Measurements from ENCODE around the gene SMARCA4.
A peak's percentile ranks its signal among the peaks of the same experiment; 100 is the strongest.

The SMARCA4 gene

GRCh38 chr19:10960314-10961072 lies at the start of gene SMARCA4:
TSS of gene SMARCA4 (plus strand) at chr19:10961030. CDS start at chr19:10984152, 23,122 bp downstream.
- Histone ChIP-seq H3K27ac (ENCODE audit: low read depth, low read length) (peak within 1 kb of the TSS; percentile 78), H3K9me3 (ENCODE audit: control insufficient read depth in 5 of 5, low read length in 5 of 5) (no peaks in the 10 kb centered on the region), H3K36me3 (ENCODE audit: control insufficient read depth in 5 of 5, insufficient read depth in 5 of 5, low read length in 5 of 5) (peaks cover 0 to 3% (median 0%) of the 10 kb centered on the region in 5 donors), H3K4me1 (ENCODE audit: control insufficient read depth in 5 of 5, insufficient read depth in 5 of 5, low read length in 5 of 5) (peaks cover 5 to 36% (median 25%) of the 10 kb centered on the region in 5 donors), H3K4me3 (ENCODE audit: low read depth in 1 of 5, low read length in 5 of 5) (peak within 1 kb of the TSS; percentile 89 to 92 (median 90)), H3K27me3 (ENCODE audit: control insufficient read depth in 5 of 5, insufficient read depth in 4 of 5, low read length in 5 of 5) (no peaks in the 10 kb centered on the region), H3K9ac (ENCODE audit: low read length in 5 of 5) (peak within 1 kb of the TSS; percentile 84 to 95 (median 90))

- H3K27ac ChIP-seq (ENCODE audit: low read depth, low read length), result no peak overlapping the region
- no peaks in the 10 kb centered on the region for H3K9me3 ChIP-seq (ENCODE audit: control insufficient read depth in 5 of 5, low read length in 5 of 5)
- no peak overlapping the region for H3K9ac ChIP-seq (ENCODE audit: low read length in 5 of 5)
- H3K4me1 ChIP-seq (ENCODE audit: control insufficient read depth in 5 of 5, insufficient read depth in 5 of 5, low read length in 5 of 5), result peaks cover 0 to 11% (median 9%) of the 10 kb centered on the region in 5 donors
- H3K4me3 ChIP-seq (ENCODE audit: low read depth in 1 of 5, low read length in 5 of 5), result no peak overlapping the region
- no peaks in the 10 kb centered on the region for H3K27me3 ChIP-seq (ENCODE audit: control insufficient read depth in 5 of 5, insufficient read depth in 4 of 5, low read length in 5 of 5)
- peaks cover 0 to 81% (median 63%) of the 10 kb centered on the region in 5 donors for H3K36me3 ChIP-seq (ENCODE audit: control insufficient read depth in 5 of 5, insufficient read depth in 5 of 5, low read length in 5 of 5)
Measured at GRCh38 chr19:10911579-10912363, 49.1 kb upstream of the SMARCA4 start.

GRCh38 chr19:10912619-10913018 lies 48.2 kb upstream of the SMARCA4 start:
- H3K36me3 ChIP-seq (ENCODE audit: control insufficient read depth in 5 of 5, insufficient read depth in 5 of 5, low read length in 5 of 5), result peaks cover 0 to 82% (median 61%) of the 10 kb centered on the region in 5 donors
- H3K9me3 ChIP-seq (ENCODE audit: control insufficient read depth in 5 of 5, low read length in 5 of 5), result no peaks in the 10 kb centered on the region
- H3K4me3 ChIP-seq (ENCODE audit: low read depth in 1 of 5, low read length in 5 of 5), result no peak overlapping the region
- no peak overlapping the region for H3K27ac ChIP-seq (ENCODE audit: low read depth, low read length)
- no peak overlapping the region for H3K9ac ChIP-seq (ENCODE audit: low read length in 5 of 5)
- H3K27me3 ChIP-seq (ENCODE audit: control insufficient read depth in 5 of 5, insufficient read depth in 4 of 5, low read length in 5 of 5), result no peaks in the 10 kb centered on the region
- peaks cover 0 to 11% (median 9%) of the 10 kb centered on the region in 5 donors for H3K4me1 ChIP-seq (ENCODE audit: control insufficient read depth in 5 of 5, insufficient read depth in 5 of 5, low read length in 5 of 5)

- Histone ChIP-seq H3K27me3 (ENCODE audit: control insufficient read depth in 5 of 5, insufficient read depth in 4 of 5, low read length in 5 of 5) (no peaks in the 10 kb centered on the region), H3K36me3 (ENCODE audit: control insufficient read depth in 5 of 5, insufficient read depth in 5 of 5, low read length in 5 of 5) (peaks cover 0 to 79% (median 59%) of the 10 kb centered on the region in 5 donors), H3K27ac (ENCODE audit: low read depth, low read length) (no peak overlapping the region), H3K4me1 (ENCODE audit: control insufficient read depth in 5 of 5, insufficient read depth in 5 of 5, low read length in 5 of 5) (peaks cover 0 to 11% (median 9%) of the 10 kb centered on the region in 5 donors), H3K9ac (ENCODE audit: low read length in 5 of 5) (no peak overlapping the region), H3K9me3 (ENCODE audit: control insufficient read depth in 5 of 5, low read length in 5 of 5) (no peaks in the 10 kb centered on the region), H3K4me3 (ENCODE audit: low read depth in 1 of 5, low read length in 5 of 5) (no peak overlapping the region)
Measured at GRCh38 chr19:10913716-10914340, 47.0 kb upstream of the SMARCA4 start.

- H3K36me3 ChIP-seq (ENCODE audit: control insufficient read depth in 5 of 5, insufficient read depth in 5 of 5, low read length in 5 of 5), result peaks cover 0 to 83% (median 65%) of the 10 kb centered on the region in 5 donors
Measured at GRCh38 chr19:10915130-10916091, 45.4 kb upstream of the SMARCA4 start.

GRCh38 chr19:10916602-10917001 lies 44.2 kb upstream of the SMARCA4 start:
- Histone ChIP-seq H3K36me3 (ENCODE audit: control insufficient read depth in 5 of 5, insufficient read depth in 5 of 5, low read length in 5 of 5) (peaks cover 0 to 85% (median 70%) of the 10 kb centered on the region in 5 donors), H3K9me3 (ENCODE audit: control insufficient read depth in 5 of 5, low read length in 5 of 5) (no peaks in the 10 kb centered on the region), H3K9ac (ENCODE audit: low read length in 5 of 5) (no peak overlapping the region), H3K27ac (ENCODE audit: low read depth, low read length) (no peak overlapping the region), H3K4me3 (ENCODE audit: low read depth in 1 of 5, low read length in 5 of 5) (no peak overlapping the region), H3K27me3 (ENCODE audit: control insufficient read depth in 5 of 5, insufficient read depth in 4 of 5, low read length in 5 of 5) (no peaks in the 10 kb centered on the region), H3K4me1 (ENCODE audit: control insufficient read depth in 5 of 5, insufficient read depth in 5 of 5, low read length in 5 of 5) (peaks cover 0 to 11% (median 9%) of the 10 kb centered on the region in 5 donors)

More at GRCh38 chr19:10915130-10916091, 45.4 kb upstream of the SMARCA4 start:
- no peak overlapping the region for H3K27ac ChIP-seq (ENCODE audit: low read depth, low read length)
- no peaks in the 10 kb centered on the region for H3K9me3 ChIP-seq (ENCODE audit: control insufficient read depth in 5 of 5, low read length in 5 of 5)
- peaks cover 0 to 11% (median 9%) of the 10 kb centered on the region in 5 donors for H3K4me1 ChIP-seq (ENCODE audit: control insufficient read depth in 5 of 5, insufficient read depth in 5 of 5, low read length in 5 of 5)
- H3K4me3 ChIP-seq (ENCODE audit: low read depth in 1 of 5, low read length in 5 of 5), result no peak overlapping the region
- H3K9ac ChIP-seq (ENCODE audit: low read length in 5 of 5), result no peak overlapping the region
- H3K27me3 ChIP-seq (ENCODE audit: control insufficient read depth in 5 of 5, insufficient read depth in 4 of 5, low read length in 5 of 5), result no peaks in the 10 kb centered on the region

GRCh38 chr19:10918359-10918758 lies 42.5 kb upstream of the SMARCA4 start:
- H3K4me1 ChIP-seq (ENCODE audit: control insufficient read depth in 5 of 5, insufficient read depth in 5 of 5, low read length in 5 of 5), result peaks cover 0 to 11% (median 9%) of the 10 kb centered on the region in 5 donors
- no peak overlapping the region for H3K9ac ChIP-seq (ENCODE audit: low read length in 5 of 5)
- no peaks in the 10 kb centered on the region for H3K9me3 ChIP-seq (ENCODE audit: control insufficient read depth in 5 of 5, low read length in 5 of 5)
- peaks cover 0 to 88% (median 72%) of the 10 kb centered on the region in 5 donors for H3K36me3 ChIP-seq (ENCODE audit: control insufficient read depth in 5 of 5, insufficient read depth in 5 of 5, low read length in 5 of 5)
- no peaks in the 10 kb centered on the region for H3K27me3 ChIP-seq (ENCODE audit: control insufficient read depth in 5 of 5, insufficient read depth in 4 of 5, low read length in 5 of 5)
- H3K4me3 ChIP-seq (ENCODE audit: low read depth in 1 of 5, low read length in 5 of 5), result no peak overlapping the region
- H3K27ac ChIP-seq (ENCODE audit: low read depth, low read length), result no peak overlapping the region

GRCh38 chr19:10919352-10920287 lies 41.2 kb upstream of the SMARCA4 start:
- Histone ChIP-seq H3K27me3 (ENCODE audit: control insufficient read depth in 5 of 5, insufficient read depth in 4 of 5, low read length in 5 of 5) (no peaks in the 10 kb centered on the region), H3K9ac (ENCODE audit: low read length in 5 of 5) (no peak overlapping the region), H3K4me3 (ENCODE audit: low read depth in 1 of 5, low read length in 5 of 5) (no peak overlapping the region), H3K27ac (ENCODE audit: low read depth, low read length) (no peak overlapping the region), H3K36me3 (ENCODE audit: control insufficient read depth in 5 of 5, insufficient read depth in 5 of 5, low read length in 5 of 5) (peaks cover 0 to 88% (median 74%) of the 10 kb centered on the region in 5 donors), H3K9me3 (ENCODE audit: control insufficient read depth in 5 of 5, low read length in 5 of 5) (no peaks in the 10 kb centered on the region), H3K4me1 (ENCODE audit: control insufficient read depth in 5 of 5, insufficient read depth in 5 of 5, low read length in 5 of 5) (peaks cover 0 to 11% (median 9%) of the 10 kb centered on the region in 5 donors)

All from subcutaneous abdominal adipose tissue (tissue), 5 donors.